Smooth muscle cell of trachea (primary cell): Measurements from ENCODE around the gene DPP9. TPM values are rescaled to one million over a fixed set of nuclear protein-coding genes. Genes with fewer than 3 reads are reported as not detected.

Experiments
- total RNA-seq: library from RNA; depleted of rRNA; stranded (reverse); fragments of >200 nt; gene quantifications from 2 replicates; pipeline ENCODE4 v1.2.1, GENCODE V29; 2014

Gene DPP9
- 48.6 and 62.2 TPM in 2 replicates for total RNA-seq

DNA sequence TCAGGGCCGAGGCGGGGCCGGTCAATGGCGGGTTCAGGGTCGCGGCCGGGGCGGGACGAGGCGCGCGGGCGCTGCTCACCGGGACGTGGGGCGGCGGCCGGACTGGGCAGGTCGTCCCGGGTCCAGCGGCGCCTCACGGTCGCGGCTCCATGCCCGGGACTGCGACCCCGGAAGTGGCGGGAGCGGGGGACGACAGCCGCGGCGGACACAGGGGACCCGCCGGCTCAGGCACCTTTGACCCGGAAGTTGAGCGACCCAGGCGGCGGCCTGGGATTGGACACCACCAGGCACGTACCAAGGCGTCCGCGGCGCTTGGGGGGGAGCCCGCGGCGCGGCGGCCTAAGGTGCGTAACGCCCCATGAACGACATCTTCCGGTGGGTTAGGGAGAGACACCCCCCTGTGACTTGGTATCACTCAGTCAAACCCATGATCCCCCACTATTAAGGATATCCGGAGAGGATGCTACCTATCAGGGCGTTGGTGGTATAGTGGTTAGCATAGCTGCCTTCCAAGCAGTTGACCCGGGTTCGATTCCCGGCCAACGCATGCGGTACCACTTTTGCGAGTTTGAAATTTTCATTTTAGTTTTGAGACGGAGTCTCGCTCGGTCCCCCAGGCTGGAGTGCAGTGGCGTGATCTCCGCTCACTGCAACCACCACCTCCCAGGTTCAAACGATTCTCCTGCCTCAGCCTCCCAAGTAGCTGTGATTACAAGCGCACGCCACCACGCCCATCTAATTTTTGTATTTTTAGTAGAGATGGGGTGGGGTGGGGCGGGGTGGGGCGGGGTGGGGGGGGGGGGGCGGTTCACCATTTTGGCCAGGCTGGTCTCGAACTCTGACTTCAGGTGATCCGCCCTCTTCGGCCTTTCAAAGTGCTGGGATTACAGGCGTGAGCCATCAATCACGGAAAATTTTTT, at the start of gene DPP9:
Gene DPP9 (minus strand): TSS at position 248 of the 920 bp plus-strand sequence. CDS start 3,936 bp downstream, outside the sequence.

DNA sequence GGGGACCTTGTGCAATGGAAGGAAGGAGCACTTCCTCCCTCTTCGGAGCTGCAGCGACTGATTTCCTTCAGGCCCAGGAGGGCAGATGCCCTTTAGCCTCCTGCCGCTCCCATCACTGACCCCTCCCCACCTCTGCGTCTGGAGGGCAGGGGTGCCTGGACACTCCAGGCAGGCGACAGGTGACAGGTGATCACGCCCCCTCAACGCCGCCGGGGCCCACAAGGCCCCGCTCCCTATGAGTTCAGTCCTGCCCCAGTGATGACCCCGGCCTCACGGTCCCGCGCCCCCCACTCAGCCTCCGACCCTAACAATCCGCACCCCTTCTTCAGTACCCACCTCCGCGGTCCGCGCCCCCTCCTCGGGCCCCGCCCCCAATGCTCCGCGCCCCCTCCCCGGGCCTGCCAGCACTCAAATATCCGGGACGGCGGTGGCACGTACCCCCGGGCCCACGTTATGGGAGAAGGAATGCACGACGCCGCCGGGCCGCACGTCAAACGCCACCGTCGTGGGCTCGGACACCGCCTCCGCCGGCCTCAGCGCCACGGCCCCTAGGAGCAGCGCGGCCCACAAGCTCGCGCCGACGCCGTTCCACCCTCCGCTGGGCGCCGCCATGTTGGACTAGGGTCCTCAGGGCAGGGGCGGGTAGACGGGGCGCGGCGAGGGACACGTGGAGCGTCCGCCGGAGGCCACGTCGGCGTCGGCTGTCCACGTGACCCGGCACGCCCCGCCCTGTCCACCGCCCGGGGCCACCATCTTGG, 53.7 kb downstream of the DPP9 start, which contains the start of gene MYDGF:
Gene MYDGF (minus strand): TSS at position 620 of the 758 bp plus-strand sequence. CDS start 8 bp downstream, at position 612.

DNA sequence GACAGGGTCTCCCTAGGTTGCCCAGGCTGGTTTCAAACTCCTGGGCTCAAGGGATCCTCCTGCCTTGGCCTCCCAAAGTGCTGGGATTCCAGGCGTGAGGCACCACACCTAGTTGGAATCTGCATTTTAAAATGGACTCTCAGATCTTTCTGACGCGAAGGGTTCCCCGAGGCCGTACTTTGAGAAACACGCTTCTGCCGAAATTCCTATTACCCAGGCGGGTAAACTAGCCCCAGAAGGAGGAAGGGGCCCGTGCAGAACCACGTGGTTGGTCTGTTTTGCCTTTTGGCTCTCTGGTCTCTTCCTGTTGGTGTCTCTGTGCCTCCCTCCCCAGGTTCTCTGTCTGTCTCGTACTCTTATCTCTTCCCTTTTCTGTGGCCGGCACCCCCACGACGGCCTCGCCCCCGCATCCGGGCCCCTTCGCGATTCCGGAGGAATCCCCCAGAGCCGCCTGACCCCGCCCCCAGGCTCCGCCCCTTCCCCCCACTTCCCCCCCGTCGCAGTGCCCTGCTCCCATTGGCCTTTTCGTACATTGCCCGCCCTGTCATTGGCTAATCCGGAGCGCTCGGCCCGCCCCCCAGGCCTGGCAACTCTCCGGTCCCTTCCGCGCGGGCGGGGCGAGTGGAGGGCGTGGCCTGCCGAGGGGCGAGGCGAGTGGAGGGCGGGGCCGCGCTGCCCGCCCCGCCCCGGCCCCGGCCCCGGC, 84.7 kb downstream of the DPP9 start, which contains the start of gene TNFAIP8L1:
Gene TNFAIP8L1 (plus strand): TSS at position 689 of the 703 bp plus-strand sequence. CDS start 12,354 bp downstream, outside the sequence.

Other genes starting within 250 kb of the DPP9 start
- 0.73 and 8.9 TPM in 2 replicates for gene PLIN4, start 205.4 kb downstream of the DPP9 start, total RNA-seq
- gene PLIN5, start 188.6 kb downstream of the DPP9 start, total RNA-seq = not detected in 2 replicates
- not detected in 2 replicates for gene LRG1, start 183.8 kb downstream of the DPP9 start, total RNA-seq
- gene SEMA6B, start 164.2 kb downstream of the DPP9 start, total RNA-seq = 0.29 and 0.50 TPM in 2 replicates
- 2.0 and 5.1 TPM in 2 replicates for gene TNFAIP8L1, start 84.3 kb downstream of the DPP9 start, total RNA-seq
- 175 and 218 TPM in 2 replicates for gene MYDGF, start 53.5 kb downstream of the DPP9 start, total RNA-seq
- 8.0 and 12.9 TPM in 2 replicates for gene FEM1A, start 67.9 kb upstream of the DPP9 start, total RNA-seq
- 5.6 and 6.8 TPM in 2 replicates for gene TICAM1, start 107.9 kb upstream of the DPP9 start, total RNA-seq
- 438 and 453 TPM in 2 replicates for gene PLIN3, start 143.8 kb upstream of the DPP9 start, total RNA-seq
- not detected in 2 replicates for gene ARRDC5, start 179.1 kb upstream of the DPP9 start, total RNA-seq
- gene UHRF1, start 185.7 kb upstream of the DPP9 start, total RNA-seq = 12.7 and 42.9 TPM in 2 replicates
- gene KDM4B, start 245.3 kb upstream of the DPP9 start, total RNA-seq = 14.8 and 25.0 TPM in 2 replicates